Lower lobe of right lung (tissue), 2 donors: ENCODE measurements around the gene SEMA3D. TPM values are rescaled to one million over a fixed set of nuclear protein-coding genes. Genes with fewer than 3 reads are reported as not detected.
A peak's percentile ranks its signal among the peaks of the same experiment; 100 is the strongest.

Source experiments
- ATAC-seq, 2 donors: fragments of 200-7000 bp; cut with Tn5 transposase; one replicate each; pipeline ENCODE4 v1.9.1; 2020 to 2022; ENCODE audit warnings: mild to moderate bottlenecking in 2 of 2, moderate library complexity in 2 of 2
- DNase-seq: peaks from one replicate; pipeline ENCODE4 v3.0.0-alpha.2; 2020
- H3K27ac ChIP-seq: fragments of 200-600 bp; one replicate; pipeline ENCODE4 v1.8.0; 2022
- H3K27me3 ChIP-seq: fragments of 200-600 bp; one replicate; pipeline ENCODE4 v1.8.0; 2022; ENCODE audit warnings: low read depth
- H3K36me3 ChIP-seq: fragments of 200-600 bp; one replicate; pipeline ENCODE4 v1.8.0; 2022; ENCODE audit warnings: mild to moderate bottlenecking
- H3K4me1 ChIP-seq: fragments of 200-600 bp; one replicate; pipeline ENCODE4 v1.8.0; 2022
- H3K4me3 ChIP-seq: fragments of 200-600 bp; one replicate; pipeline ENCODE4 v1.8.0; 2022; ENCODE audit warnings: mild to moderate bottlenecking
- H3K9me3 ChIP-seq: fragments of 200-600 bp; one replicate; pipeline ENCODE4 v1.8.0; 2022
- CTCF ChIP-seq: fragments of 200-600 bp; IDR thresholded peaks from one replicate; pipeline ENCODE4 v1.8.0; 2022; ENCODE audit warnings: antibody characterized with exemption, mild to moderate bottlenecking
- intact Hi-C: fragments of 100-400 bp; cut with DNase I; formaldehyde crosslinking; loops from one replicate; pipeline ENCODE4 v1.11.0; 2022
- total RNA-seq: library from RNA; stranded (reverse); fragmentation: NEBNext Ultra II Directional; extraction: Animal tissue kit (Norgen Biotek cat#: 25700); gene quantifications from one replicate; pipeline ENCODE4 v1.2.1, GENCODE V29; 2021
- donor health status: DM: no; HTN: yes; CAD: no; lungs with severe emphysema.

The SEMA3D gene
- total RNA-seq, 1 donor from 2014 or later, result 8.0 TPM

GRCh38 chr7:85030893-85031292 lies 156.0 kb downstream of the SEMA3D start:
- intact Hi-C loops, result loop anchor here (10.0 kb wide), 1 partner anchor 524 kb away; no protein-coding TSS in a partner anchor
- Histone ChIP-seq H3K27ac (no peak overlapping the region), H3K4me1 (no peaks in the 10 kb centered on the region), H3K36me3 (no peaks in the 10 kb centered on the region), H3K4me3 (no peak overlapping the region), H3K27me3 (no peaks in the 10 kb centered on the region), H3K9me3 (no peaks in the 10 kb centered on the region)
- DNase-seq (no peak), ATAC-seq (no peak)
- TF ChIP-seq CTCF, result peak; percentile 38

- intact Hi-C loops, result no loop called here
- DNase-seq (no peak), ATAC-seq (peak in 1 of 2 donors; percentile 21)
- no peak overlapping the region for H3K27ac ChIP-seq
- no peaks in the 10 kb centered on the region for H3K36me3 ChIP-seq
- TF ChIP-seq CTCF, result no peak
- no peaks in the 10 kb centered on the region for H3K9me3 ChIP-seq
- no peaks in the 10 kb centered on the region for H3K4me1 ChIP-seq
- H3K4me3 ChIP-seq, result no peak overlapping the region
- H3K27me3 ChIP-seq, result no peaks in the 10 kb centered on the region
Observed at GRCh38 chr7:85025312-85025756, 161.5 kb downstream of the SEMA3D start.

GRCh38 chr7:85023916-85024315 lies 162.9 kb downstream of the SEMA3D start:
- intact Hi-C loops, result loop anchor here (5.0 kb wide), 1 partner anchor 1047 kb away; no protein-coding TSS in a partner anchor
- ATAC-seq, result no peak

GRCh38 chr7:85023066-85023712 lies 163.7 kb downstream of the SEMA3D start:
- H3K36me3 ChIP-seq, result no peaks in the 10 kb centered on the region
- TF ChIP-seq CTCF, result peak; percentile 68
- no peak for DNase-seq
- no peak overlapping the region for H3K27ac ChIP-seq
- H3K27me3 ChIP-seq, result no peaks in the 10 kb centered on the region
- no peak for ATAC-seq
- H3K4me1 ChIP-seq, result no peaks in the 10 kb centered on the region
- intact Hi-C loops, result loop anchor here (5.0 kb wide), 1 partner anchor 1046 kb away; no protein-coding TSS in a partner anchor
- H3K9me3 ChIP-seq, result no peaks in the 10 kb centered on the region
- H3K4me3 ChIP-seq, result no peak overlapping the region

More at GRCh38 chr7:85023916-85024315, 162.9 kb downstream of the SEMA3D start:
- no peak for TF ChIP-seq CTCF
- Histone ChIP-seq H3K4me1 (no peaks in the 10 kb centered on the region), H3K27me3 (no peaks in the 10 kb centered on the region), H3K27ac (no peak overlapping the region), H3K4me3 (no peak overlapping the region), H3K36me3 (no peaks in the 10 kb centered on the region), H3K9me3 (no peaks in the 10 kb centered on the region)
- DNase-seq, result no peak

- intact Hi-C loops, result loop anchor here (5.0 kb wide), 1 partner anchor 1045 kb away; no protein-coding TSS in a partner anchor
- DNase-seq, result no peak
- TF ChIP-seq CTCF, result no peak
- no peak overlapping the region for H3K4me3 ChIP-seq
- no peak overlapping the region for H3K27ac ChIP-seq
- ATAC-seq, result no peak
- no peaks in the 10 kb centered on the region for H3K9me3 ChIP-seq
- no peaks in the 10 kb centered on the region for H3K27me3 ChIP-seq
- H3K4me1 ChIP-seq, result no peaks in the 10 kb centered on the region
- no peaks in the 10 kb centered on the region for H3K36me3 ChIP-seq
Observed at GRCh38 chr7:85022064-85022697, 164.7 kb downstream of the SEMA3D start.
